GM12875 (cell line): ENCODE data around the gene HMCES.

Experiments
- H3K4me3 ChIP-seq: one replicate; pipeline ENCODE4 v1.5.1; 2011; ENCODE audit warnings: low read depth, low read length, control low read depth
- CTCF ChIP-seq: IDR thresholded peaks from 2 replicates; pipeline ENCODE4 v1.5.1; 2011; ENCODE audit warnings: low read depth, mild to moderate bottlenecking, control low read depth, inconsistent platforms, low read length, moderate library complexity, borderline replicate concordance; ENCODE audit not compliant: insufficient read depth

Gene HMCES

DNA sequence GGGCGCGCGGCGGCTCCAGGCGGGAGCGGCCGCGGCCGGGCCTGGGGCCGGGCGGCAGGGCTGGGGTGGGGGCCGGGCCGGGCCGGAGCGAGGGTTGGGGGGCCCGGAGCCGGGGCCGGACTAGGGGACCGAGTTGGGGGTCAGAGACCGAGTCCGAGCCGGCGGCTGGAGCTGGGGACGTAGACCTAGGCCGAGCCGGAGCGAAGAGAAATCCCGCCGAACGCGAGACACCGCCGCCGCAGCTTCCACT lies 37.3 kb downstream of the HMCES start:
- TF ChIP-seq CTCF, result no peak
- H3K4me3 ChIP-seq, result peak overlapping the region; percentile 86

GRCh38 chr3:129316248-129317013 lies 37.8 kb downstream of the HMCES start:
- peak overlapping the region; percentile 86 for H3K4me3 ChIP-seq
- TF ChIP-seq CTCF, result peak; percentile 70

- H3K4me3 ChIP-seq, result no peak overlapping the region
- TF ChIP-seq CTCF, result no peak
Measured at GRCh38 chr3:129317014-129317771, 38.5 kb downstream of the HMCES start.

- TF ChIP-seq CTCF, result no peak
- no peak overlapping the region for H3K4me3 ChIP-seq
Measured at GRCh38 chr3:129317848-129318247, 39.2 kb downstream of the HMCES start.

GRCh38 chr3:129318921-129319320 lies 40.3 kb downstream of the HMCES start:
- no peak for TF ChIP-seq CTCF
- H3K4me3 ChIP-seq, result no peak overlapping the region

GRCh38 chr3:129320261-129320660 lies 41.6 kb downstream of the HMCES start:
- no peak overlapping the region for H3K4me3 ChIP-seq
- no peak for TF ChIP-seq CTCF
